BE2C (cell line): ENCODE data around the gene KRT74.

Experiments used
- DNase-seq: peaks from one replicate; pipeline ENCODE4 v3.0.0-alpha.2; 2020
- H3K27me3 ChIP-seq: fragments of 250-450 bp; sonication (Bioruptor Pico); 2 replicates; pipeline ENCODE4 v1.5.1; 2020; ENCODE audit warnings: mild to moderate bottlenecking
- H3K36me3 ChIP-seq: fragments of 250-450 bp; sonication (Bioruptor Pico); 2 replicates; pipeline ENCODE4 v1.5.1; 2020; ENCODE audit warnings: mild to moderate bottlenecking
- H3K4me1 ChIP-seq: fragments of 250-450 bp; sonication (Bioruptor Pico); 2 replicates; pipeline ENCODE4 v1.5.1; 2020
- H3K4me3 ChIP-seq: 2 replicates; pipeline ENCODE4 v1.5.1; 2011; ENCODE audit warnings: low read depth, low read length
- H3K9me3 ChIP-seq: fragments of 250-450 bp; sonication (Bioruptor Pico); 2 replicates; pipeline ENCODE4 v1.5.1; 2020
- CTCF ChIP-seq: IDR thresholded peaks from 2 replicates; pipeline ENCODE4 v1.5.1; 2012; ENCODE audit warnings: mild to moderate bottlenecking, low read depth, low read length

Gene KRT74

GRCh38 chr12:52517888-52518287 lies 55.8 kb downstream of the KRT74 start:
- Histone ChIP-seq H3K36me3 (no peaks in the 10 kb centered on the region), H3K27me3 (peaks cover 34% of the 10 kb centered on the region), H3K4me3 (no peak overlapping the region), H3K4me1 (no peaks in the 10 kb centered on the region), H3K9me3 (no peaks in the 10 kb centered on the region)
- no peak for DNase-seq
- no peak for TF ChIP-seq CTCF

GRCh38 chr12:52517005-52517835 lies 56.4 kb downstream of the KRT74 start:
- no peak for DNase-seq
- no peaks in the 10 kb centered on the region for H3K4me1 ChIP-seq
- no peaks in the 10 kb centered on the region for H3K36me3 ChIP-seq
- TF ChIP-seq CTCF, result no peak
- peaks cover 32% of the 10 kb centered on the region for H3K27me3 ChIP-seq
- no peak overlapping the region for H3K4me3 ChIP-seq
- H3K9me3 ChIP-seq, result no peaks in the 10 kb centered on the region

GRCh38 chr12:52515927-52516831 lies 57.5 kb downstream of the KRT74 start:
- Histone ChIP-seq H3K4me3 (no peak overlapping the region), H3K27me3 (peaks cover 22% of the 10 kb centered on the region), H3K36me3 (no peaks in the 10 kb centered on the region), H3K4me1 (no peaks in the 10 kb centered on the region), H3K9me3 (no peaks in the 10 kb centered on the region)
- TF ChIP-seq CTCF, result no peak
- DNase-seq, result no peak
